Anterior cingulate cortex (tissue), 58 donors: ENCODE results near the gene KISS1.
A peak's percentile ranks its signal among the peaks of the same experiment; 100 is the strongest.

Experiments
- DNase-seq, 58 donors: peaks; one replicate each; lab custom pipeline; 2025; lab: John Stamatoyannopoulos, UW

KISS1 gene

GRCh38 chr1:204219971-204220616, 23.8 kb upstream of the KISS1 start:
- DNase-seq: no peak

GRCh38 chr1:204218552-204218951, 22.3 kb upstream of the KISS1 start:
- no peak for DNase-seq

- DNase-seq: no peak
Observed at GRCh38 chr1:204217648-204218000, 21.3 kb upstream of the KISS1 start.

GRCh38 chr1:204216880-204217647, 20.8 kb upstream of the KISS1 start:
- DNase-seq: no peak

- DNase-seq: no peak
Observed at GRCh38 chr1:204216236-204216635, 19.9 kb upstream of the KISS1 start.

DNA sequence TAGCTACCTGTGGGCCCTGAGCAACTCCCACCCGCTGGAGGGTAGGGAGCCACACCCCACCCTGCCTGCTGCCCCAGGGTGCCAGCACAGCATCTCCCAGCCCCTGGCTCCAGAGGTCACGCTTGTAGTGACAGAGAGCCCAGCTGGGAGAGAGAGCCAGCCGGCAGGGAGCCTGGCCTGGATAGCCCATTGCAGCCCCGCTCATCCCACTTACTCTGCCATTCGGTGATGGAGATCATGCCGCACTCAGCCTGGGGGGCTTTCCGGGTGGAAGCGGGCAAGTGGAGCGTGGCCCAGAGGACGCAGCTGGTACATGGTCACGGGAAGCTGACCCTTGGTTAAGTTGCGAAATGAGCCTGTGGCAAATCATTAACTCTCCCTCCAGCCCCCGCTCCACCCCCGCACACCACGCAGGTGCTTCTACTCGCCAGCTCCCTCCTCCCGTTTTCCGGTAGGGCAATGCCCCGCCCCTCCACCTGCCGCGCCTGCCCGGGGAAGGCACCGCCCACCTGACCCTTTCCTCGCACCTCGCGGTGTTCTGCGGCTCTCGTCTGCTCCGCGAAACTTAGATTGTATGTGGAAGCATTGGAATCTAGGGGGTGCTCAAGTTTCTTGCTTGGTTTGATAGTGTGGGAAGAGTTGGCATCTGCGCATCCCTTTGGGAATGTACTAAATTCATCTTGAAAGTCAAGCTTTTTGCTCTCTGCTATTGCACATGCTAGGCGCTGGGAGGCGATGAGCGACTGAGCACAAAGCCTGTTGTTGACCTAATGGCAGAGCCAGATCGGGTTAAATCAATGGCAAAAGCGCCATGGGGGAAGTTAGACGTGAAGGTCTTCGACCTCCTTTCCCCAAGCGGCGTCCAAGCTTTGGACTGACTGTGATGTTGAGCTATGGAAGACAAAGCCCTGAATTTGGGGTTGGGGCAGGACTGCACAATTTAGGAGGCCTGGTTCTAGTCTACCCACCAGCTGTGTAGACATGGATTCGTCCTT, 17.7 kb upstream of the KISS1 start, which contains the start of gene GOLT1A:
Gene GOLT1A, minus strand, starts transcription at position 321 of the 995 bp plus-strand sequence. Its CDS starts 82 bp downstream, at position 239.
- peak in 46 of 58 donors; percentile 11 to 83 (median 48) for DNase-seq

GRCh38 chr1:204212715-204213114, 16.4 kb upstream of the KISS1 start:
- DNase-seq: no peak

GRCh38 chr1:204211046-204211445, 14.8 kb upstream of the KISS1 start:
- DNase-seq: no peak

DNA sequence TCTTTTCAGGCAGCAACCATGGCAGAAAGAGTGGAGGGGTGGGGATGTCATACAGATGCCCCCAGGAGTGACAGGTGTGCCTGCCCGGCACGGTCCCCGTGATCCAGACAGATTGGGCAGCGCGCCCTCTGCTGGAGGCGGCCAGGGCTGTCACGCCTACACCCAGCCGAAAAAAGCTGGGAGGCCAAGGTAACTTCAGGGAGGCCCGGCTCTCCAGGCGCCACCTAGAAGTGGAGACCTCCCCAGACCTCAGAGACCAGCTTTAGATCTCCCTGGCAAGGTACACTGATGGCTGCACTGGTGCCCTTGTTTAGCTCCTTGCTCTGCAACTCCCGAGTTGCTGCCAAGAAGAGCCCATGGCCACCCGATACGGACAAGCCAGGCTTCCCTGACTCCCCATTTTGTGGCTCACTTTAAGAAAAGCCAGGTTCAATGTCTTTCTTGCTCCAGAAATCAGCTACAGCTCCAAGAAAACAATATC, 10.9 kb upstream of the KISS1 start:
- peak in 45 of 58 donors; percentile 9 to 75 (median 30) for DNase-seq

- DNase-seq: no peak
Observed at GRCh38 chr1:204206121-204206520, 9.8 kb upstream of the KISS1 start.

- DNase-seq: no peak
Observed at GRCh38 chr1:204205486-204205885, 9.2 kb upstream of the KISS1 start.

DNA sequence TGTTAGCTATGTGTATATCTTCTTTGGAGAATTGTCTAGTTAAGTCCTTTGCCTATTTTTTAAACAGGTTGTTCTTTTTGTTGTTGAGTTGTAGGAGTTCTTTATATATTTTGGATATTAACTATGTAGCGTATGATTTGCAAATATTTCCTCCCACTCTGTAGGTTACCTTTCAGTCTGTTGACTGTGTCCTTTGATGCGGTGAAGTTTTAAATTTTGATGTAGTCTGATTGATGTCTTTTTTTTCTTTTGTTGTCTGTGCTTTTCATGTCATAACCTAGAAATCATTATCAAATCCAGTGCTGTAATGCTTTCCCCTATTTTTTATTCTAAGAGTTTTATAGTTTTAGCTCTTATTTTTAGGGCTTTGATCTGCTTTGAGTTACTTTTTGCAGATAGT, 8.7 kb upstream of the KISS1 start:
- DNase-seq: no peak

DNA sequence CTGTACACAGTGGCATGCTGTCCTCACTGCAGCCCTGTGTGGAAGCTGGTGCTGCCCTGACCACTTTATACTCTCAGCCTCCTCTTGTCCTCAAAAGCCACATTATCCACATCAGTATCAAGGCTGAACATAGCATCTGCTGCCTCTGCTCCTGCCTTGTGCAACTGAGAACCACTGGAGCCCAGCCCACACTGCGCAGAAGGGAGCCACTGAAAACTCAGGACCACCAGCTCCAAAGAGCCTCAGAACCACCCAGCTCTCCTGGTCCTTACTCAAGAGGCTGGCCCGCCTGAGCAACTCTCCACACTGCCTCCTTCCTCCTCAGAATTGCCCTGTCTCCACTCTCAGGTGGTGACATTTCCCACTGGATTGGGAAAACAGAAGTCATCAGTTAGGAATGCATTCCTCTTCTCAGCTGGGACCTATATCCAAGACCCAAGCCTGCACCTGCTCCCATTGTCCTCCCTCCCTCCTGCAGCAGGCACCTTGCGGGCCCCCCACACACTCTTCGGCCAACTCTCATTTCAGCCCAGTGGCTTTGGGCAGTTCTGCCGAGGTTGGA, 7.0 kb upstream of the KISS1 start:
- no peak for DNase-seq

- no peak for DNase-seq
Observed at GRCh38 chr1:204202481-204202880, 6.2 kb upstream of the KISS1 start.

- DNase-seq: no peak
Observed at GRCh38 chr1:204201348-204202040, 5.2 kb upstream of the KISS1 start.

GRCh38 chr1:204199579-204199978, 3.3 kb upstream of the KISS1 start:
- DNase-seq: no peak

DNA sequence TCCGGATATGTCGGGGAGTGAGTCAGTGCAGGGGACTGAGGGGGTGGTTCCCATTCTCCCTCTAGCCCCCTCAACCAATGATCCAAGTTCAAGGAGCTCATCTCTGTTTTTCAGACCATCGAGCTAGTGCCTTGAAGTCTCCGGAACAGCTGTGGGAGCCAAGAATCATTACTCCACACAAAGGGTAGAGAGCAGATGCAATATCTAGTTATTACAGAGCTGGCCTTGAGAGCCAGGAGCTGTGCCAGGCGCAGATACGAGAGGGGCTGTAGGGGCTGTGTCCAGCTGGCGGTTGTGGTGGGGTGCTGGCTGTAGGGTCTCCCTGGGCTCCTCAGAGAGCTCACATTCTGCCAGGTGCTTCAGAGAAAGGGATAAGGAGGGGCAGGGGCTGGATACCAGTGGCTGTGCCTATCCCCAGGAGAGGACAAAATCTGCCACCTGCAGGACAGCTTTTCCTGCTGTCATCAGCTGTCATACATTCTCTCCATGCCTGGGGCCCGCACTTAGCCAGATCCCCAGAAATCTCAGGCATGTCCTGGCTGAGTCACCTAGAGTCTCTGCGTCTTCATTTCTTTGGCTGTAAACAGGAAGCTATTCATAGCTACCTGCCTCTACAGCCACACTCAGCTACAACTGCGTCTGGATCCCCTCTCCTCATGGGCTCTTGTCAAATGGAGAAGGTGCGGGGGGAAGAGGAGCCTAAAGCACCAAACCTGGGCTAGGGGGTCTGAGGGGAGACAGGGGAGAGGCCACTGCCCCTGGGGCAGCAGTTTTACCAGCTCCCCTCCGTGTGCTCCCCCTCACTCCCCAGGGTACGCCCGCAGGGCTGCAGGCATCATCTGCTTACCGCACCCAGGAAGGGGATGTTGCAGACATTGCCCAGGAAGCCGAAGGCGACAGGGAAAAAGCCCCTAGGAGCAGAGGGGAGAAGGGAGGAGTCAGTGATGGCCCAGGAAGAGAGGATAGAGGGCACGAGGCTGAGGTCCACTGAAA, 2.4 kb upstream of the KISS1 start:
- DNase-seq: peak in 3 of 58 donors; percentile 6 to 20 (median 16)

DNA sequence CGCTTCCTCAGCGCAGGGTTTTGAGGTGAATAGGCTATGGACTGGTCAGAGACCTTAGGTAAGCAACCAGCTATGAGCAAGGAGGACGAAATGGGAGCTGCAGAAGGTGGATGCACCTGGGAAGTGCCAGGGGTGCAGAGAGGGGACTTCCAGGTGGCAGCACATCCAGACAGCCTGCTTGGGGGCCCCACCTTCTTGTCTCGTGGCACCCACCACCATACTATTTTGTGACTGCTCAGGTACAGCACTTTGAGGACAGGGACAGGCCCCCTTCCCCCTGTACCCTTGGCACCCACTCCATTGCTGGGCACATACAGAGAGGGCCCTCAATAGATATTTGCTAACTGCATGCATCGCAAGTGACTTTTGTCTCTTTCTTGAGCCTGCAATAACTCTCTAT, 777 bp upstream of the KISS1 start:
- DNase-seq: no peak
